ENCODE data around the gene REEP6. TPM values are rescaled to one million over a fixed set of nuclear protein-coding genes. Genes with fewer than 3 reads are reported as not detected.
A peak's percentile ranks its signal among the peaks of the same experiment; 100 is the strongest.

Gene REEP6
- polyA plus RNA-seq (2012; ENCODE audit: missing spikeins) = 0.45 TPM

DNA sequence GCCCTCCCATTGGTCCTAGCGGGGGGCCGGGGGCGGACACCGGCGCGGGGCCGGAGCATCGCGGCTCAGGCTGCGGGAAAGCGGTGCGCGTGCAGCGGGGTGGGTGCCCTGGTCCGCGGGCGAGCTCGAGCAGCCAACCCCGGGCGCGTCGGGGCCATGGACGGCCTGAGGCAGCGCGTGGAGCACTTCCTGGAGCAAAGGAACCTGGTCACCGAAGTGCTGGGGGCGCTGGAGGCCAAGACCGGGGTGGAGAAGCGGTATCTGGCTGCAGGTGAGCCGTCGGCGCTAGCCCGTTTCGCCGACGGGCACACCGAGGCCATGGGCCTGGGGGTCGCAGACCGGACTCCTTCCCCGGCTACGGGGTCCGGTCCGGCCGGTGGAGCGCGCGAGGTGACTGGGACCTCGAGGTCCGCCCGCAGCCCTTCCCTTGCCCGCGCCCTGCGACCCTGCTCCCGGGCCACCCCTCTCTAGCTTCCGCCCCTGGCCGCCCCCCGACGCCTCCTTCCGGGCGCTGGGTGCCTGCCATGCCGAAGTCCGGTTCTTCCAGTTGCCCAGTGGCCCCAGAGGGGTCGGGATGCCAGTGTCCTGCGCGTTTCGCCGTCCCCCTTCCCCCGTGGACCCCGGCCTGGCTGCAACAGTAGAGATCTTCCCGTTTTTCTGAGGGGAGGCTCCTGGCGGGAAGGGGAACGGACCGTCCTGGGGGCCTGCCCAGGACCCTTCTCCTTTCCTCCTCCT lies at the start of gene REEP6:
Gene REEP6, plus strand, starts transcription at position 68 of the 735 bp plus-strand sequence. Its CDS starts 89 bp downstream, at position 157.
- TF ChIP-seq POLR2A (IDR thresholded peaks at IDR 0.05; ENCODE audit: low read depth, low read length) (no peak), TAF1 (IDR thresholded peaks at IDR 0.05; ENCODE audit: borderline replicate concordance, low read depth, low read length) (no peak), POLR2AphosphoS5 (IDR thresholded peaks at IDR 0.05; ENCODE audit: low read depth, low read length) (no peak)
- DNase-seq (ENCODE audit: insufficient read length) = no peak
- FAIRE-seq = no peak

DNA sequence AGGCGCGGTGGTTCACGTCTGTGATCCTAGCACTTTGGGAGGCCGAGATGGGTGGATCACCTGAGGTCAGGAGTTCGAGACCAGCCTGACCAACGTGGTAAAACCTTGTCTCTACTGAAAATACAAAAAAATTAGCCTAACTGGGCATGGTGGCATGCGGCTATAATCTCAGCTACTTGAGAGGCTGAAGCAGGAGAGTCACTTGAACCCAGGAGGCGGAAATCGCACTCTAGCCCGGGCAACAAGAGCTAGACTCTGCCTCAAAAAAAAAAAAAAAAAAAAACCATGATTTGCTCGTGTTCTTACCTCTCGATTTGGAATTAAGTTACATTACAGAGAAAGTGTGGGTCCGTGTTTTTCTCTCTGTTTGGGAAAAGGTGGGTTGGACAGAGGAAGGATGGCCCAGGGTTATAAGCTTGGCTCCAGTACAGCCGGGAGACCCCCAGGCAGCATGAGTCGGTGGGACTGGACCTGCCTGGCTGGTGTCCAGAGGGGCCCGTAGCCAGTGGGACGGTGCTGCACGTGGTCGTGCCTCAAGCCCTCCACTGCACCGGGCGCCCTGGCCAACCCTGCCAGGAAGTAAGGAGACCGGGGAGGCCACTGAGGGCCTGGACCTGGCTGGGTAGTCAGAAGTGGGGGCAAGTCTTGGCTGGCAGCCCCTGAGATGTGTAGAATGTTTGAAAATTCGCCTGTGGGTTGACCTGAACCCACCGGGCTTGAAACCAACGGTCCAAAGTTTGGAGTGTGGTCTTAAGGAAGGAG lies 49.1 kb upstream of the REEP6 start:
- no peak for TF ChIP-seq TAF1 (IDR thresholded peaks at IDR 0.05; ENCODE audit: borderline replicate concordance, low read depth, low read length)
- peak; percentile 12; the same call in 1 of the 2 replicates for TF ChIP-seq POLR2A (IDR thresholded peaks at IDR 0.05; ENCODE audit: low read depth, low read length)
- FAIRE-seq (no peak), DNase-seq (ENCODE audit: insufficient read length) (no peak)

DNA sequence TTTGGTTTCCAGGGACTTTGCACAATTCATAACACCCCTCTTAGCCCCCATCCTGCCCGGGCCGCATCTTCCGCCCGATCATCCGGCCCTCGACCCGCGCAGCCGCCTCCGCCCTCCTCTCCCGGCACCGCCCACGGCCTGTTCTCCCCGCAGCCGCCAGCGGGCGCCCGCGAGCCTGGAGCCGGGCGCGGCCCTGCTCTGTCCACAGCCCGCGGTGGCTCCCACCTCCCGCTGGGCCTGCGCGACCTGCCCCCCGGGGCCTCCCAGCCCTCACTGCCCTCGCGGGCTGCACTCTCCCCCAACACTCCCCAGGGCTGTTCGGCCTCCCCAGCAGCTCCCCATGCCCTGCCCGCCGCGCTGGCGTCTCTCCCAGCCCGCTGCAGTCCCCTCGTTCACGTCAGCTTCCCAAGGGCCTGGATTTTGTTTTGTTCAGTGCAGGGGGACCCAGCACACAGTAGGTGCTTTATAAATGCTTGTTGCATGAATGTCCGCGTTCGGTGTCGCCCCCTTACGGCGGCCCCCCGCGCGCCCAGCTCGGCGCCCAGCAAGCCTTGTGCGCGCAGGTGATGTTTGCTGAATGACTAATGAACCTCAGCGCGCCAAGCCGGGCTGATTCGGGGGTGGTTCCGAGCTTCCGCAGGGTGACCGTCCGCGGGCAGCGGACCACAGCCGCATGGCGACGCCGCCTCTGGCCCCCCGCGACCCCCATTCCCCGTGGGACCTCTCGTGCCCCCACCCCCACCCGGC lies 45.6 kb upstream of the REEP6 start:
- TF ChIP-seq POLR2A (IDR thresholded peaks at IDR 0.05; ENCODE audit: low read depth, low read length) (no peak), TAF1 (IDR thresholded peaks at IDR 0.05; ENCODE audit: borderline replicate concordance, low read depth, low read length) (no peak), POLR2AphosphoS5 (IDR thresholded peaks at IDR 0.05; ENCODE audit: low read depth, low read length) (no peak)
- DNase-seq (ENCODE audit: insufficient read length) (peak; percentile 98), FAIRE-seq (peak; percentile 90)

DNA sequence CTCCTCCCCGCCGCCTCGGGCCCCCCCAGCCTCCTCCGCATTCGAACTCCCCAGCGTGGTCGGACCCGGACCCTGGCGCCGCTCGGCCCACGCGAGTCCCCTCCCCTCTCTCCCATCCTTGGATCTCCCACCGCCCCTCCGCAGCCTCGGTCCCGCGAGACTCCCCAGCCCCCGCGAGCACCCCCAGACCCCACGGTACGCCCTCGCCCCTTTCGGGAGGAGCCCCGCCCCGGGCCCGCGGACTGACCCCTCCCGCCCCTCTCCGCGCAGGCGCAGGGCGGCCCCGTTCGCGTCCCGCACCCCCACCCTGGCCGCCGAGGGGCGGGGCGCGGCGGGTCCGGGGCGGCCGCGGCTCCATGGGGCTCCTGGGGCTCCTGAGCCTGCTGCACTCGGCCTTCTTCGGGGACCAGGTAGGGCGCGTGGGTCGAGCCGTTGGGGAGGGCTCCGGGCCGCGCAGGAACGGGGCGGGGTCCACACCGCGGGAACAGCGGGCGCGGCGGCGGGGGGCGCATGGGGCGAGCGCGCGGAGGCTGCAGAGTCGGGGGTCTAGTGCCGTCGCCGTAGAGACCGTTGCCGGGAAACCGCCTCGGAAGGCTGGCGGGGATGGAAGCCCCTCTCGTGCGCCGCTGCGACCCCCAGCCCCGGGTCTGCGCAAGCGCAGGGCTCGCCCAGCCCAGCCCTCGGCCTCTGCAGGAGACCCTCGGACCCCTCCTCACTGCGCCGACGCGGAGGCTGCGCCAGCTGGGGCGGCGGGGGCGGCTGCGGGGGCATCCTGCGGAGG lies 44.9 kb upstream of the REEP6 start:
- FAIRE-seq (no peak), DNase-seq (ENCODE audit: insufficient read length) (no peak)
- TF ChIP-seq POLR2AphosphoS5 (IDR thresholded peaks at IDR 0.05; ENCODE audit: low read depth, low read length) (no peak), POLR2A (IDR thresholded peaks at IDR 0.05; ENCODE audit: low read depth, low read length) (no peak), TAF1 (IDR thresholded peaks at IDR 0.05; ENCODE audit: borderline replicate concordance, low read depth, low read length) (no peak)

DNA sequence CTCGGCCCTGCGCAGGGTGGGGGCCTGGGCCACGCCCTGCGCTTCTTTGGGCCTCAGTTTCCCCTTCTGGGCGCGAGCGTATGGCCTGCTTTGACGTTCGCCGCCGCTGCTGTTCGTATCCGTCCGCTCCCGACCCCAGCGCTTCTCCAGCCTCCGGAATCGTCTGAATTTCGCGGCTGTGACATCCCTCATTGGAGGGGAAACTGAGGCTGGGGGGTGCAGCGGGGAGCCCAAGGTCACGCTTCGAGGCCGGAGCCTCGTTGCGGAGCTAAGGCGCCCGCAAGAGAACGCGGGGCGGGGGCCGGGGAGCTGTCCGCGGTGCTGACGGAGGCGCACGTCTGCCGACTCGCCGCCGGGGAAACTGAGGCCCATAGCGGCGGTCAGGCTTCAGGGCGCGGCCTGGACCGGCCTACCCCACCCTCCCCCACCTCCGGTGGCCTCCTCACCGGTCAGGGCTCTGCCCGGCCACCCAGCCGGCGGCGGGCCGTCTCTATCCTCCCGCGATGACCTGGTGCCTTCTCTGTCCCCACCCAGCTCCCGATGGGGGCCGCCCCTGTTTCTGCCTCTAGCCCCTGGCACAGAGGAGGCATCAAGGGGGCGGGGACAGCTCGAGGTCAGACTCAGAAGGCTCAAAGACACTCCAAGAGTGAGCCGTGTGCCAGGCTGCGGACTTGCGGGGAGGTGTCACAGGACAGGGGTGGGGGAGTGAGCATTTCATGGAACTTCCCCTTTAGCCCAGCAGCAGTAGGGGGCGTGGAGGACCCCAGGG lies 44.1 kb upstream of the REEP6 start:
- DNase-seq (ENCODE audit: insufficient read length) = no peak
- TF ChIP-seq POLR2AphosphoS5 (IDR thresholded peaks at IDR 0.05; ENCODE audit: low read depth, low read length) (no peak), POLR2A (IDR thresholded peaks at IDR 0.05; ENCODE audit: low read depth, low read length) (no peak), TAF1 (IDR thresholded peaks at IDR 0.05; ENCODE audit: borderline replicate concordance, low read depth, low read length) (no peak)
- no peak for FAIRE-seq

DNA sequence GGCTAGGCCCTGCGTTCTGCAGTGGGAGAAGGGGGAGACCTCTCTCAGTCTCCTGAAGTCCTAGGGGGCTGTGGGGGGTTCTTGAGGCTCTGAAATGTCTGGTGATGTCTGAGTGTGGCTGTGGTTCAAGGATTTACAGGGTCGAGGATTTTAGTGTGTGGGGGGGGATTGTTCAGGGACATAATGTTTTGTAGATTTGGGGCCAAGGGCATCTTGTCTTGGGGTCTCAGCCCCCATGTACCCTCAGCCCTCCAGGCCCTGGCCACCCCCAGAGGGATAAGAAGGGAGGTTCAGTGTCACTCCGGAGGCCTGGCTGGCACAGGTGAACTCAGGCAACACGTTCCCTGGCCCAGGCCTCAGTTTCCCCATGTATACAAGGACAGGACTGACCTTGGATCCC lies 43.5 kb upstream of the REEP6 start:
- no peak for DNase-seq (ENCODE audit: insufficient read length)
- FAIRE-seq = no peak
- TF ChIP-seq POLR2A (IDR thresholded peaks at IDR 0.05; ENCODE audit: low read depth, low read length) (no peak), TAF1 (IDR thresholded peaks at IDR 0.05; ENCODE audit: borderline replicate concordance, low read depth, low read length) (no peak), POLR2AphosphoS5 (IDR thresholded peaks at IDR 0.05; ENCODE audit: low read depth, low read length) (no peak)

DNA sequence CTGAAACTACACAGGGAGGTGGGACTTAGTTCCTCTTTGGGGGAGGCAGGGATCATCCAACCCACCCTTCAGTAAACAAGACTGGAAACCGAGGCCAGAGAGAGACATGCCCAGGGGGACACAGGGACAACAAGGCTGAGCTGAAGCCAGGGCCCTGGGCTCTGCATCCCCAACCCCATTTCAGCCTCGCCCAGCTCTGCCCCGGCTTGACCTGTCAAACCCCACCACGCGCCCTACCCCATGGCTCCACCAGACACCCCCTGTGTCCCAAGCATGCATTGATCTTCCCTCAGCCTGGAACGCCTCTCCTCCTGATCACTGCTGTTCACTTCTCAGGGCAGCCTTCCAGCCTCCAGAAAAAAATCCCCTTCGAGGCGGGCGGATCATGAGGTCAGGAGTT lies 43.0 kb upstream of the REEP6 start:
- no peak for FAIRE-seq
- DNase-seq (ENCODE audit: insufficient read length) = no peak
- TF ChIP-seq TAF1 (IDR thresholded peaks at IDR 0.05; ENCODE audit: borderline replicate concordance, low read depth, low read length) (no peak), POLR2AphosphoS5 (IDR thresholded peaks at IDR 0.05; ENCODE audit: low read depth, low read length) (no peak), POLR2A (IDR thresholded peaks at IDR 0.05; ENCODE audit: low read depth, low read length) (no peak)

DNA sequence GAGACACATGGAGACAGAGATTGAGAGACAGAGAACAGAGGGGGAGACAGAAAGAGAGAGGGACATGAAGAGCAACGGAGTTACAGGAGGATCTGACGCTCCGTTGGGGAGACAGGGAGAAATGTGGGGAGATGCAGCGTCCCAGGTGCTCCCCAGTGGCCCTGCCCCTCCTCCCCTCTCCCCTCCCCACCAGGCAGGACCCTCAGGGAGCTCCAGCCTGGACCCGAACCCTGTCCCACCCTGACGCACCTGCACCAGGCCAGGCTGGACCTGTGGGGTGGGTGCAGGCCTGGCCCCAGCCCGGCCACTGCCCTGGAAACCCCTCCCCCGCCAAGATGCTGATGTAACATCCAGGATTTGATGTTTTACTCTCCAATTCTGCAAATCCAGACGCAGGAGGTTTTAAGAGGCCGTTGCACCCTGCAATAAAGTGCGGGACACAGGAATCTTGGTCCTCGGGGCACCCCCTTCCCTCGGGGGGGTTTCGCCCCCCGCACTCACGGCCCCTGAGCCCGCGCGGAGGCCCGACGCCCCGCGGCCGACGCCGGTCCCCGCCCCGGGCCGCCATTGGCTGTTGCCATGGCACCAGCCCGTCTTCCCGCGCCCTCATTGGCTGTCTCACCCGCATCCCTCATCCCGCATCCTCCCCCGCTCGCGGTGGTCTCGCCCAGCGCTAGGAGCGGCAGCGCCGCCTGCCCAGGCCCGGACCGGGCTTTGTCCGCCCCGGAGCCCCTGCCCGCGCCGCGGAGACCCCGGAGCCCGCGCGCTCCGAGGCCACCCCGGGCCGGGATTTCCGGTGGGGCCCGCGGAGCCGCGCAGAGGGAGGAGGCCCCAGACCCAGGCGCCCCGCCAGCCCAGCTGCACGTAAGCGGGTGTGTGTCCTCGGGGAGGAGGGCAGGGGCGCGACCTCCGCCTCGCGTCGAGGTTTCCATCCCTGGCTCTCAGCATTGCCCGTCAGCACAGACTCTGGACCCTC lies 41.2 kb upstream of the REEP6 start, which contains the start of gene APC2:
Gene APC2, plus strand, starts transcription at position 655 of the 976 bp plus-strand sequence. CDS start 2,881 bp downstream, outside the sequence.
- DNase-seq (ENCODE audit: insufficient read length) (no peak), FAIRE-seq (no peak)
- TF ChIP-seq POLR2A (IDR thresholded peaks at IDR 0.05; ENCODE audit: low read depth, low read length) (no peak), POLR2AphosphoS5 (IDR thresholded peaks at IDR 0.05; ENCODE audit: low read depth, low read length) (no peak), TAF1 (IDR thresholded peaks at IDR 0.05; ENCODE audit: borderline replicate concordance, low read depth, low read length) (no peak)

Measured in GM12892 (cell line).